GM18909 (cell line): ENCODE data around the gene AREL1.
"Not testable (repeated sequence)": the region's sequence is repeated elsewhere in the genome, so short reads cannot be mapped to it uniquely, and the experiment has no call there.

Experiments used
- ATAC-seq: cut with Tn5 transposase; IDR thresholded peaks from one replicate; pipeline ENCODE4 v1.9.1; 2021; ENCODE audit warnings: mild to moderate bottlenecking; ENCODE audit not compliant: unreplicated experiment, poor library complexity

AREL1 gene, protein sequence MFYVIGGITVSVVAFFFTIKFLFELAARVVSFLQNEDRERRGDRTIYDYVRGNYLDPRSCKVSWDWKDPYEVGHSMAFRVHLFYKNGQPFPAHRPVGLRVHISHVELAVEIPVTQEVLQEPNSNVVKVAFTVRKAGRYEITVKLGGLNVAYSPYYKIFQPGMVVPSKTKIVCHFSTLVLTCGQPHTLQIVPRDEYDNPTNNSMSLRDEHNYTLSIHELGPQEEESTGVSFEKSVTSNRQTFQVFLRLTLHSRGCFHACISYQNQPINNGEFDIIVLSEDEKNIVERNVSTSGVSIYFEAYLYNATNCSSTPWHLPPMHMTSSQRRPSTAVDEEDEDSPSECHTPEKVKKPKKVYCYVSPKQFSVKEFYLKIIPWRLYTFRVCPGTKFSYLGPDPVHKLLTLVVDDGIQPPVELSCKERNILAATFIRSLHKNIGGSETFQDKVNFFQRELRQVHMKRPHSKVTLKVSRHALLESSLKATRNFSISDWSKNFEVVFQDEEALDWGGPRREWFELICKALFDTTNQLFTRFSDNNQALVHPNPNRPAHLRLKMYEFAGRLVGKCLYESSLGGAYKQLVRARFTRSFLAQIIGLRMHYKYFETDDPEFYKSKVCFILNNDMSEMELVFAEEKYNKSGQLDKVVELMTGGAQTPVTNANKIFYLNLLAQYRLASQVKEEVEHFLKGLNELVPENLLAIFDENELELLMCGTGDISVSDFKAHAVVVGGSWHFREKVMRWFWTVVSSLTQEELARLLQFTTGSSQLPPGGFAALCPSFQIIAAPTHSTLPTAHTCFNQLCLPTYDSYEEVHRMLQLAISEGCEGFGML

DNA sequence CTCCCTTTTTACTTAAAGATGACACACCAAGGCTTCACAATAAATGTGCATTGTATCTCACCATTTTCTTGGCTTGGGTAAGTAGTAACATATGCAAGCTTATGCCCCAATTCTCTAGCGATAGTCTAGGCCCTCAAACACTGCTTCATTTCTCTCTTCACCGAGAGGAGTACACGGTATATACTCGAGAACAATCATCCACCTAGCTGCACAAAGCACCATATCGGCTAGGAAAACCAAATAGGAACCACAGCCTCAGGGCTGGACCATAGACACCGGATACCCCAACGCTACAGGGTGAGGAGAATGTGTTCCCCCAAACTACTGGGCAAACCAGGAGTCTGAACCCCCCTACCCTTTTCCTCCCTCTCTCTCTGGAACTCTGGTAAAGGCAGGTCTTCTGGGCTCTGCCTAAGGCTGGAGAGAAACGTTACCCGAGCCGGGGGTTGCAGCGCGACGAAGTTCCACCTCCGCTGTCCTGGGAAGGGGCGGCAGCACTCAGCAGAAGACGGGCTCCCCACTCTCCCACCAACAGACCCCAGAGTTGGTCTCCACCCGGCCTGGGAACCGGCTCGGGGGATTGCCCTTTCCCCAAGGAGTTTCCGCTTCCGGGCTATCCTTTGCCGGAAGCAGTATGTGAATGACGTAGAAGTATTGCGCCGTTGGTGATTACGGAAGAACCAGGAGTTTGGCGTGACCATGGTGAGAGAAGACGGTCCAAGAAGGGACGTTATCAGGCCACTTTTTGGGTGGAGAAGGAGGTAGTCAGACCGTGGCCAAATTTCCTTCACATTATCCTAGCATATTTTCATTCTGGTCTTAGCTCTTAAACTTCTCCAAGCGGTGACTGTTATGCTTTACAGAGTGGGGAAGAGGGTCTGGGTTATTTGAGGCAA is at the start of gene AREL1, which contains the start of gene FCF1:
Gene AREL1, minus strand, starts transcription at position 582 of the 896 bp plus-strand sequence. CDS start 27,465 bp downstream, outside the sequence.
Gene FCF1, plus strand, starts transcription at position 646 of the 896 bp plus-strand sequence. Its CDS starts 54 bp downstream, at position 700.
- ATAC-seq, result peak; percentile 90

DNA sequence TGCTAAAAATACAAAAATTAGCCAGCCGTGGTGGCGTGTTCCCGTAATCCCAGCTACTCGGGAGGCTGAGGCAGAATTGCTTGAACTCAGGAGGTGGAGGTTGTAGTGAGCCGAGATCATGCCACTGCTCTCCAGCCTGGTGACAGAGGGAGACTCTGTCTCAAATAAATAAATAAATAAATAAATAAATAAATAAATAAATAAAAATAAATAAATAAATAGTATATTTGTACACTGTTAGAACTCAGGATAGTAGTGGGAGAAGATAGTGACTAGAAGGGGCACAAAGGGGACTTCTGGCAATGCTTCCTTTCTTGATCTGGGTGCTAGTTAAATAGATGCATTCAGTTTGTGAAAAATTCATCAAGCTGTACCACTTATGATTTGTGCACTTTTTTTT is 45.6 kb upstream of the AREL1 start:
- ATAC-seq, result not testable (repeated sequence)

DNA sequence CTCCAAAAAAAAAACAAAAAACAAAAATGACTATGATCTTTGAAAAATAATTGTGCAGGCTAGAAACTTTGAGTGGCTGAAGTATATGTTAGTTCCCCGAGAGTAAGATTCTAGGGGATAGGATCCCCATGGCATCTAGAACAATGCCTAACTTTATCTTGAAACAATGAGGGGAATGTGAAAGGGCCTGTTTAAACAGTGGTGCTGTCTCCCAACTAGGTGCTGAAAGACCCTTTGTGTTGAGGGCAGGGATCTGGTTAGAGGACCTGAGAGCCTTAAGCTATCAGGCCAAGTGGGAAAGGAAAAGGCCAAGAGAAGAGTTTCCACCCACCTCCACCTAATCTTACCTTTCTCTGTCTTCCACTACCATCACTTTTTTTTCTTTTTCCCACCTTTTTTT is 43.4 kb upstream of the AREL1 start:
- no peak for ATAC-seq

DNA sequence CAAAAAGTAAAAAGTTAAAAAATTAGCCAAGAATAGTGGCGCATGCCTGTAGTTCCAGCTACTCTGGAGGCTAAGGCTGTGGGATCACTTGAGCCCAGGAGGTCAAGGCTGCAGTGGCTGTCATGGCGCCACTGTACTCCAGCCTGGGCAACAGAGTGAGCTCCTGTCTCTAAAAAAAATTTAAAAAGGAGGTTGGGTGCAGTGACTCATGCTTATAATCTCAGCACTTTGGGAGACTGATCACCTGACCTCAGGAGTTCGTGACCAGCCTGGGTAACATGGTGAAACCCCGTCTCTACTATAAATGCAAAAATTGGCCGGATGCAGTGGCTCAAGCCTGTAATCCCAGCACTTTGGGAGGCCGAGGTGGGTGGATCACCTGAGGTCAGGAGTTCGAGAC is 42.0 kb upstream of the AREL1 start:
- ATAC-seq, result no peak

DNA sequence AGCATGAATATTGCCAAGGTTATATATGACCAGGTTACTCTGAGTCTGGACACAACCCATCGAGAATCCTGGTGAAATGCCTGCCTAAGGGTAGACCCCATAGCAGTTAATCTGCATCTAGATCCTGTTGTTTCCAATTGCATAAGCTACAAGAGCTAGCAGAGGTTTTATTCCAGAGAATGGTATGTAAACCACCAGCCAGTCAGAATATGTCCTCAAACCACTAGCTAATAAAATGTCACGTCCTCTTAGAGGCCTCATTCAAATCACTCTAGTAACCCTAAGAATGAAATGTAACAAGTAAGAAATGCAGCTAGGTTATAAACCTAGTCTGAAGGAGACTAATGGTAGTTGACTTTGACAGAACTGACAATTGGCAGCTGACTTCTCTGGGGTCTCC is 41.3 kb upstream of the AREL1 start:
- ATAC-seq, result no peak

DNA sequence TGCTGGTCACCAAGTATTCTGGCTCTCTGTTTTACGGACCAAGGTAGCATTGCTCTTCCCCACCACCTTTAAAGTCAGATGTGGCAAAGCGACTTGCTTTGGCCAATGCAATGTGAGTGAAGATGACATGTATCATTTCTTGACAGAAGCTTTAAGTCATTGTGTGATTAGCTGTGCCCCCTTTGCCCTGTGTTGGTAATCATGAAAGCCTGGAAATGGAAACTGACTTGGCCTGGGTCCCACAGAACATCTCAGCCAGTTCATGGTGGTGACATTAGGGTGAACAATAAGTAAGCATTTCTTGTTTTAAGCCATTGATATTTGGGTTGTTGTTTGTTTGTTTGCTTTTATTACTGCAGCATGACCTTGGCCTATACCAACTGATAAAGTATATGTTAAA is 34.4 kb upstream of the AREL1 start:
- no peak for ATAC-seq

DNA sequence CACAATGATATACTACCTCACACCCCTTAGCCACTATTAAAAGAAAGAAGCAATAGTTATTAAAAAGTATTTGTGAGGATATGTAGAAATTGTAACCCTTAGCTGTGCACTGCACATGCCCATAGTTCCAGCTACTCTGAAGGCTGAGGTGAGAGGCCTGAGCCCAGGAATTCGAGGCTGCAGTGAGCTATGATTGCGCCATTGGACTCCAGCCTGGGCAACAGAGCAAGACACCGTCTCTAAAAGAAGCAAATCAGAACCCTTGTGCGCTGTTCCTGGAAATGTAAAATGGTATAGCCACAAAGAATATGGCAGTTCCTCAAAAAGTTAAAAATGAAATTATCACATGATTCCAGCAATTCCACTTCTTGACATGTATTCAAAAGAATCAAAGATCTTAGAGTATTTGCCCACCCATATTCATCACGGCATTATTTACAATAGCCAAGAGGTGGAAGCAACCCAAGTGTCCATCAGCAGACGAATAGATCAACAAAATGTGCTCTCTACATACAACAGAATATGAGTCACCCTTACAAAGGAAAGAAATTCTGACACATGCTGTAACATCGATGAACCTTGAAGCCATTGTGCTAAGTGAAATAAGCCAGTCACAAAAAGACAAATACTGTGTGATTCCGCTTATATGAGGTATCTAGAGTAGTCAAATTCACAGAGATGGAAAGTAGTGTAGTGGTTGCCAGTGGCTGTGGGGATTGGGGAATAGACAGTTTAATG is 26.6 kb upstream of the AREL1 start:
- ATAC-seq, result no peak

DNA sequence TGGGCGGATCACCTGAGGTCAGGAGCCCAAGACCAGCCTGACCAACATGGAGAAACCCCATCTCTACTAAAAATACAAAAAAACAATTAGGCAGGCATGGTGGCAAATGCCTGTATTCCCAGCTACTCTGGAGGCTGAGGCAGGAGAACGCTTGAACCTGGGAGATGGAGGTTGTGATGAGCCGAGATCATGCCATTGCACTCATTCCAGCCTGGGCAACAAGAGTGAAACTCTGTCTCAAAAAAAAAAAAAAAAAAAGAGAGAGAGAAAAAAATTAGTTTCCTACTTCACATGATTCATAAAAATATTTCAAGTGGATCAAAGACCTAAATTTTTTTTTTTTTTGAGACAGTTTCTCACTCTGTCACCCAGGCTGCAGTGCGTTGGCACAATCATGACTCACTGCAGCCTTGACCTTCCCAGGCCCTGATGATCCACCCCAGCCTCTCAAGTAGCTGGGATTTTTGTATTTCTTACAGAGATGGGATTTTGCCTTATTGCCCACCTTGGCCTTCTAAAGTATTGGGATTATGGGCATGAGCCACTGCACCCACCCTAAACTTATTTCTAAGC is 25.0 kb upstream of the AREL1 start:
- no peak for ATAC-seq

DNA sequence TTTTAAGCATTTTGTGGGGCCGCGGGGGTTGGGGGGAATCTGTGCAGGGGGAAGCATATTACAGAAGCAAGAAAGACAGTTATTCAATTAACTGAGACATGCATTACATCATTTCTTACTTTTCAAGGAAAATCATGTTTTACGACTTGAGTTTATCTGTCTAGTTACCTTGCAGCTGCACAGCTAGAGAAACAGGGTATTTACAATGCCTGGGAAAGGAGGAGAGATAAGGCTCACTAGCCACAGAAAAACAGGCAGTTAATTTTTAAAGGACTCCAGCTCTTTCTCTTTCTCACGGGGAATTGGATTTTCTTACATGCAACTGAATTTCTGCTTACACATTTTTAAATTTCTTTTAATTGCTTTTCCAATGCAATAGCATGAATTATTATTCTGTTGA is 22.2 kb upstream of the AREL1 start:
- ATAC-seq, result no peak

DNA sequence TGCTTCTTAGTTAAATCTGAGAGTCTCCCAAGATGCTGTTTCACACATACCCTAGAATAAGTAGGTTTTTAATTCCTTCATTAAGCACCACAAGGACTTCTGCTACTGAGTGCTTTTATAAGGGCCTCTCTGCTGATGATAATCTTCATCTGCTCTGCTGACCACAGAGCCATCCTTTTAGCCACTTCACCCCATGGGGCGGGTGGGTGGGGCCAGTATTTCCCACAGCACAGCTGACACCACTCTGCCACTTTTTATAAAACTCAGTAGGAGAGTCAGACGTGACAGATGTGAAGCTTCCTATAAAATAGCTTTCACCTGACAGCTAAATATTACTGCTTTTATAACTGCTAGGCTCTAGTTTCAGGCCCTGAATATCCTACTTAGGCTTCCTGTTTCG is 20.3 kb upstream of the AREL1 start:
- no peak for ATAC-seq

DNA sequence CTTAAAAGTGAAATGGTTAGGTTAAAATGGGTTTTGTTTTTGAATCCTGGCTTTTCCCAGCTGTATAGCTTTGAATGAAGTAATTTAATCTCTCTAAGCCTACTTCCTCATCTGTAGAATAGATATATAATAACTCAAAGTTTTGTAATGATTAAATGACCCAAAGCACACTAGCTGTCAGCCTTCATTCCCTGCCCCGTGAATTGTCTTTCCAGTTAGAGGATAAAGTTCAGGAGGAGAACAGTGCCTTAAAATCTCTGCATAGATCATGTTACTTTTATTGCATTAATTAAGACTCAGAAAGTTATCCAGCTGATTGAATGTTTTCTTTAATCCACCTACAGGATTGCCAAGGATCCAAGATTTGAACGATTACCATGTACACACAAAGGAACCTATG is 19.5 kb upstream of the AREL1 start:
- no peak for ATAC-seq

DNA sequence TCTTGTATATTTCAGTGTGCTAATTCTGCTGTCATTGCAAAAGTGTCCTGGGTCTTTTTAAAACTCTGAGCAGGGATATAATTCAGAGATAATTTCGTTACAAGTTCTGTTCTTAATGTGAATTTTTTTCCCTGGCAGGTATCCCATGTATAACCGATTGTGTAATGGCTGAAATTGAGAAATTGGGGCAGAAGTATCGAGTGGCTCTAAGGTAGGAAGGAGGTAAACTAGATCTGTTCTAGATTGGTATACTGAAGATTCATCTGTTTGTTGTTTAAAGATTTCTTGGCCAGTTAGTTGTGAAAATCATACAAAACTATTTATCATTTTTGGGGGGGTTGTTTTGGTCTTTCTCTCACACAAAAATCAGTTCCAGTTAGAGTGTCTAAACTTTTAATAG is 10.3 kb upstream of the AREL1 start:
- no peak for ATAC-seq

DNA sequence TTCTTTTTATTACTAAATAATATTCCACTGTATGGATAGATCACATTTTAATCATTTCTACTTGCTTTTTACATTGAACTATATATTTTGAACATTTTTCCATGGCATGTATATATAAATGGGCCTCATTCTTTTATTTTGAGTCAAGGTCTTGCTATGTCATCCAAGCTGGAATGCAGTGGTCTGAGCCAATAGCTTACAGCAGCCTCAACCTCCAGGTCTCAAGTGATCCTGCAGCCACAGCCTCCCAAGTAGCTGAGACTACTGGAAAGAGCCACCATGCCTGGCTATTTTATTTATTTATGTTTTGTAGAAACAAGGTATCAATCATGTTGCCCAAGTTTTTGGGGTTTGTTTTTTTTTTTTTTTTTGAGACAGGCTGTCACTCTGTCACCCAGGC is 7.6 kb upstream of the AREL1 start:
- ATAC-seq, result no peak

DNA sequence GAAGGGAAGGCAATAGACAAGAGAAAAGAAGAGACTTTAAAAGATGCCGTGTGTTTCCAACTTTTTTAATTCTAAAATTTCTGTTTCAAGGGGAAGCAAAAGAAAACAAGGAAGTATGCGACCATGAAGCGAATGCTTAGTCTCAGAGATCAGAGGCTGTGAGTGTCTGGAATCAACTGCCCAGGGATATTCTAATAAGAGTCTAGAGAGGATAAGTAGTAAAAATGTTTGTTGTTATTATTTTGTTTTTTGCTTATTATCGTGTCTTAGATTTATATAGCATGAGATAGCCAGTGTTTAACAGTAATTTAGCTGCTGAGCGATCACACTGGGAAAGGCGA is 485 bp upstream of the AREL1 start:
- peak; percentile 7 for ATAC-seq

DNA sequence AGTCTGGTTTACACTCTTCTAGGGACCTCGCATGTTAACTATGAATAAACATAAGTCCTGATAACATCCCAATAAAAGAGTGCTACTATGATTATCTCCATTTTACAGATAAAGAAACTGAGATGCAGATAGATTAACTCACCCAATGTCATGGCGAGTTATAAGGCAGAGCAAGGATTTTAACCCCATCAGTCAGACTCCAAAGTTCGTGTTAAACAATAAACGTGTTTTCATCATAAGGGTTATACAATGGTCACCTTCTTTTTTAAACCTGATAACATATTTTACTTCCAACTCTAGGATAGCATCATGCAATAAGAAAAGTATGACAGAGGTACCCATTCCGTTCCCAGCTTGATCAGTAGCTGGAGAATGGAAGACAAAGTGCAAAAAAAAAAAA is 1.2 kb downstream of the AREL1 start:
- ATAC-seq, result no peak

DNA sequence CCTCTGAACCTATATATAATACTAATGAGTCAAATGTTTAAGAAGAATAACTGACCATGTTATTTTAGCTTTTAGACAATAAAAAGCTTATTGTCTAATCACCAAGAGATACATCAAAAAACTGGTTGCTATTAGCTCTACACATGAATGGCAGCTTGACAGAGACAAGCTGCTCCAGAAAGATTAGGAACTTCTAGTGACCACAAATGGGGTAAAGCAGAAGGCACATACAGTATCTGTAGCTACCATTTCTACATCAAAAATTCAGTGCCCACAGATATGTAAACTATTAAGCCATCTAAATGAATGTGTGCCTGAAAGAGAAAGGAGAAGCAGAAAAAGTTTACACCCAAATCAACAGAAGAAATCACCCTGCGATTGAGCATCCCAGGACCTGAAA is 2.4 kb downstream of the AREL1 start:
- no peak for ATAC-seq

DNA sequence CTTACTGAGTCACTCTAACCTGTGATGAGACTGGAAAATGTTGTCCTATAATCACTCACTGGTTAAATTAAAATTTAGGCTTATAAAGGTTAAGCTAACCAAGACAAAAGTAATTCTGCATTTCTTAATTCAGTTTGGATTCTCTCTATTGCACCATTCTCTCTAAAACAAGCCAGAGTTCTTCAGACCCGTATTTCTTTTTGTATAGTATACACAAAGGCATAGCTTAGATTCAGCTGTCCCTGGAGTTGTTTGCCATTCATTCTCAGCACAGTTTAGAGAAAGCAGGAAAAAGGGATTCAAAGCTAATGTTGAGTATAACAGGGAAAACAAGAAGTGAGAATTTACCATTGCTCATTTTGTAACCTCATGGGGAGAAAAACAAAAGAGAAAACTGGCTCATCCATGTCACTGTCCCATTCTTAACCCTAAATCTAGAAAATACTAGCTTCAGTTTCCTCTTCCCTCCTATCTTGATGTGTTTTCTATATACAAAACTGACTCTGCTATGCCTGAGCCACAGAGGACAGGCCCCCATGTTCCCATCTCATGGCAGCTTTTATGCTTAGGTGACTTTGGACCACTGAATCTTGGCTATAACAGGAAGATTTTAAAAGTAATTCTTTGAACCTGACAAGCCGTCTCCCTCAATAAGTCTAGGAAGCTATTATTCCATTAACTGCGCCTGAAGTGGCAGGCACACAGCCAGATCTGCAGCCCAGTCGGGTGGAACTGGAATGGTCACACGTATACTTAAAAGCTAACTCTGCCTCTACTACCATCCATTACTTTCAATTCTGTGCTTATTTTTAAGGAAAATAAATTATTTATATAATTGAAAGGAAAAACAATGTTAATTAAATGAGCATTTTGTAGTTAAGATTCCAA is 7.0 kb downstream of the AREL1 start:
- no peak for ATAC-seq

DNA sequence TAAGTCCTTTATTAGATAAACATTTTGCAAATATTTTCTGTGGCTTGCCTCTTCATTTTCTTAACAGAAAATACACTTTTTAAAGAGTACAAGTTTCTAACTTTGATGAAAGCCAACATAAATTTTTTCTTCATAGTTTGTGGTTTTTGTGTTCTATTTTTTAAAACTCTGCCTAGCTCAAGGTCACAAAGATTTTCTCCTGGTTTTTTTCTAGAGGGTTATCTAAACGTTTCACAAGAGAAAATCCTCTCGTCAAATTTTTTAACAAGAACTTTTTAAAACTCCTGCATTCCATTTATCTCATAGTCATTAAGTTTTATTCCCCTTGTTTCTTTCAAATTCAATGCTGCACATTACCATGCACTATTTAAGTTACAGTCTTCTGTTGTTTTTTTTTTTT is 8.2 kb downstream of the AREL1 start:
- ATAC-seq, result no peak

DNA sequence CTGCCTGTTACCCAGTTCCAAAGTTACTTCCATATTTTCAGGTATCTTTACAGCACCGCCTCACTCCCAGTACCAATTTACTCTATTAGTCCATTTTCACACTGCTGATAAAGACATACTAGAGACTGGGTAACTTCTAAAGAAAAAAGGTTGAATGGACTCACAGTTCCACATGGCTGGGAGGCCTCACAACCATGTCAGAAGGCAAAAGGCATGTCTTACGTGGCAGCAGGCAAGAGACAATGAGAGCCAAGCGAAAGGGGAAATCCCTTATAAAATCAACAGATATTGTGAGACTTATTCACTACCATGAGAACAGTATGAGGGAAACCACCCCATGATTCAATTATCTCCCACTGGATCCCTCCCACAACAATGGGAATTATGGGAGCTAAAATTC is 9.8 kb downstream of the AREL1 start:
- ATAC-seq, result no peak
